K562 (cell line): Measurements from ENCODE around the gene ABR. TPM values are rescaled to one million over a fixed set of nuclear protein-coding genes. Genes with fewer than 3 reads are reported as not detected.

Experiments used
- ATAC-seq: fragments of 200-7000 bp; cut with Tn5 transposase; 3 replicates; pipeline ENCODE4 v1.9.1; 2020; ENCODE audit warnings: moderate library complexity
- BruUV-seq: library from RNA; stranded (reverse); fragments of 400-500 nt; replicated peaks from 2 replicates; lab custom pipeline; 2021; lab: Mats Ljungman, UMichigan
- CTCF ChIA-PET: fragments of 300-600 bp; formaldehyde crosslinking; extraction: SDS; loops from one replicate; lab custom pipeline; 2021; ENCODE audit warnings: low intra/inter-chr PET ratio; lab: Yijun Ruan, JAX
- POLR2A ChIA-PET: fragments of 300-600, 350-650 bp; sonication (Branson Sonifier 250); formaldehyde crosslinking; extraction: SDS; loops from one replicate; lab custom pipeline; 2021; ENCODE audit warnings: antibody characterized with exemption, inconsistent platforms; lab: Yijun Ruan, JAX
- DNase-seq, 4 experiments: peaks; one replicate each; pipeline versions ENCODE4 v3.0.0 to v3.0.0-alpha.2; 2011 to 2018; ENCODE audit warnings: low spot score in 3 of 4, mixed read lengths in 3 of 4; ENCODE audit errors: extremely low read depth in 1 of 4
- FAIRE-seq: peaks from 2 replicates; lab custom pipeline; 2011; peaks lifted over from hg19 to GRCh38; lab: Jason Lieb, UNC
- H2AFZ ChIP-seq: 2 replicates; pipeline ENCODE4 v1.6.0; 2011; ENCODE audit warnings: low read depth, low read length, control low read depth, inconsistent platforms
- H3K27ac ChIP-seq: fragments of 200-600 bp; 3 replicates; pipeline ENCODE4 v1.8.0; 2011; ENCODE audit warnings: low read depth, mild to moderate bottlenecking, control low read depth, inconsistent platforms, low read length, moderate library complexity, mixed read lengths; ENCODE audit errors: extremely low read depth
- H3K27me3 ChIP-seq, 2 experiments: fragments of 300-600 bp in 1 of 2; 2 replicates in 1 of 2; 3 replicates in 1 of 2; pipeline versions ENCODE4 v1.6.0 to v1.8.0; 2011; ENCODE audit warnings: inconsistent platforms in 2 of 2, low read length in 2 of 2, mild to moderate bottlenecking in 1 of 2, mixed read lengths in 1 of 2, moderate library complexity in 1 of 2; ENCODE audit not compliant: control insufficient read depth in 2 of 2, insufficient read depth in 2 of 2
- H3K36me3 ChIP-seq: fragments of 300-600 bp; 3 replicates; pipeline ENCODE4 v1.8.0; 2011; ENCODE audit warnings: mild to moderate bottlenecking, low read length, inconsistent platforms; ENCODE audit not compliant: control insufficient read depth, insufficient read depth
- H3K4me1 ChIP-seq, 2 experiments: fragments of 200-600 bp in 1 of 2; replicated peaks in 1 of 2; 2 replicates in 1 of 2; 3 replicates in 1 of 2; pipeline versions ENCODE4 v1.5.1 to v1.8.0; 2011; ENCODE audit warnings: inconsistent platforms in 2 of 2, low read length in 2 of 2, mild to moderate bottlenecking in 1 of 2, mixed read lengths in 1 of 2, moderate library complexity in 1 of 2; ENCODE audit not compliant: control insufficient read depth in 2 of 2, insufficient read depth in 2 of 2
- H3K4me2 ChIP-seq: 2 replicates; pipeline ENCODE4 v1.6.1; 2011; ENCODE audit warnings: low read length, control low read depth, inconsistent platforms, mixed read lengths; ENCODE audit not compliant: insufficient read depth
- H3K4me3 ChIP-seq: fragments of 200-600 bp; sonication (generic), shearing (Covaris generic); 2 replicates; pipeline ENCODE4 v1.5.1; 2016; ENCODE audit warnings: control low read depth, inconsistent platforms
- H3K79me2 ChIP-seq: fragments of 200-600 bp; 3 replicates; pipeline ENCODE4 v1.8.0; 2011; ENCODE audit warnings: low read length, inconsistent platforms; ENCODE audit not compliant: control insufficient read depth, insufficient read depth
- H3K9ac ChIP-seq, 2 experiments: 2 replicates each; pipeline versions ENCODE4 v1.6.0 to v1.6.1; 2011; ENCODE audit warnings: low read depth in 2 of 2, low read length in 2 of 2, control low read depth in 1 of 2, inconsistent platforms in 1 of 2, mild to moderate bottlenecking in 1 of 2, mixed read lengths in 1 of 2; ENCODE audit not compliant: insufficient read depth in 1 of 2
- H3K9me1 ChIP-seq: one replicate; pipeline ENCODE4 v1.6.0; 2011; ENCODE audit warnings: inconsistent platforms, mild to moderate bottlenecking, low read length, moderate library complexity; ENCODE audit not compliant: control insufficient read depth, insufficient read depth
- H3K9me3 ChIP-seq: replicated peaks from 2 replicates; pipeline ENCODE4 v1.5.1; 2011; ENCODE audit warnings: low read depth, low read length, inconsistent platforms; ENCODE audit not compliant: control insufficient read depth, insufficient read depth
- H4K20me1 ChIP-seq: replicated peaks from 2 replicates; pipeline ENCODE4 v1.6.1; 2011; ENCODE audit warnings: low read length, inconsistent platforms, mixed read lengths; ENCODE audit not compliant: control insufficient read depth, insufficient read depth
- BRF2 ChIP-seq: IDR thresholded peaks from 3 replicates; pipeline ENCODE4 v1.6.1; 2011; ENCODE audit warnings: borderline replicate concordance, mild to moderate bottlenecking; ENCODE audit not compliant: insufficient read length, insufficient read depth
- DDX20 ChIP-seq: fragments of 450-650 bp; IDR thresholded peaks from 2 replicates; pipeline ENCODE4 v1.6.1; 2016; ENCODE audit warnings: missing genetic modification characterization, low read depth, mild to moderate bottlenecking, missing compliant biosample characterization, moderate library complexity
- ETV1 ChIP-seq: fragments of 450-650 bp; conservative IDR thresholded peaks from 2 replicates; pipeline ENCODE4 v1.6.1; 2016; ENCODE audit warnings: missing genetic modification characterization, control low read depth, low read depth, missing compliant biosample characterization
- MYC ChIP-seq, 2 experiments: fragments of 250-450 bp in 1 of 2; sonication (Bioruptor Pico) in 1 of 2; IDR thresholded peaks; 2 replicates each; pipeline versions ENCODE4 v1.5.1 to v1.6.1; 2012 to 2021; ENCODE audit warnings: low read depth in 2 of 2, borderline replicate concordance in 1 of 2, improper control_type of control experiment in 1 of 2, low read length in 1 of 2, mild to moderate bottlenecking in 1 of 2, moderate library complexity in 1 of 2
- PCBP1 ChIP-seq: fragments of 200-400 bp; formaldehyde crosslinking; IDR thresholded peaks from 2 replicates; pipeline ENCODE4 v1.6.1; 2018; ENCODE audit warnings: mild to moderate bottlenecking, low read depth, low read length; ENCODE audit not compliant: poor library complexity, severe bottlenecking
- PRMT5 ChIP-seq: sonication (generic); formaldehyde crosslinking; IDR thresholded peaks from 2 replicates; pipeline ENCODE4 v1.5.0; 2020; ENCODE audit warnings: missing genetic modification reagents
- ZNF143 ChIP-seq: sonication (generic); formaldehyde crosslinking; IDR thresholded peaks from 2 replicates; pipeline ENCODE4 v1.9.0; 2022; ENCODE audit warnings: mild to moderate bottlenecking, missing genetic modification reagents
- ZNF764 ChIP-seq: fragments of 250-450 bp; sonication (Bioruptor Pico); IDR thresholded peaks from 2 replicates; pipeline ENCODE4 v1.4.0; 2020; ENCODE audit warnings: low read depth, mild to moderate bottlenecking, moderate library complexity
- WGBS: fragments of 100-300 bp; shearing (Covaris generic); methylation state at CpG from one replicate; pipeline ENCODE4 v1.1.6; 2016; ENCODE audit warnings: low coverage, mixed read lengths; ENCODE audit not compliant: insufficient coverage; ENCODE audit errors: missing lambda C conversion rate; 5-methylcytosine and 5-hydroxymethylcytosine counted together
- in situ Hi-C: fragments of 300-500 bp; cut with MboI; formaldehyde crosslinking; loops from 4 replicates; pipeline ENCODE4 v1.15.0; 2018; ENCODE audit warnings: inconsistent platforms, mixed read lengths
- intact Hi-C: fragments of 100-400 bp; cut with micrococcal nuclease; formaldehyde crosslinking; loops from 2 replicates; pipeline ENCODE4 v1.14.2; 2022
- polyA plus RNA-seq, 8 experiments: library from polyadenylated mRNA; depleted of rRNA in 4 of 8; stranded (reverse) in 5 of 8; unstranded in 3 of 8; fragments of >200 nt; fragmentation: Nextera tagmentation in 2 of 8; fragmentation: Illumina TruSeq in 1 of 8; extraction: Ambion mirVana in 2 of 8; extraction: Trizol in 1 of 8; gene quantifications; 2 replicates each; pipeline versions ENCODE4 v1.2.1 to v1.2.3, GENCODE V29; 2011 to 2014; ENCODE audit warnings: inconsistent platforms in 1 of 8, missing spikeins in 1 of 8
- total RNA-seq, 7 experiments: library from RNA; depleted of rRNA in 6 of 7; stranded (reverse); fragments of >200 nt in 6 of 7; fragmentation: Illumina TruSeq in 2 of 7; extraction: Trizol in 2 of 7; gene quantifications; 2 replicates each; pipeline versions ENCODE4 v1.2.1 to v1.2.3, GENCODE V29; 2011 to 2021; ENCODE audit warnings: low replicate concordance in 1 of 7

ABR gene
- total and polyA plus RNA-seq, 9 of the 15 experiments (the other 6 are each of a cell fraction or from before 2014, with no cell fraction given) = 0.07 to 1.6 (median 0.37) TPM; not detected in 1

GRCh38 chr17:1203967-1204291, 24.1 kb upstream of the ABR start:
- Histone ChIP-seq H3K9ac (no peak overlapping the region), H3K36me3 (no peaks in the 10 kb centered on the region), H4K20me1 (no peaks in the 10 kb centered on the region), H3K9me1 (no peaks in the 10 kb centered on the region), H3K4me1 (peaks cover 0 to 9% of the 10 kb centered on the region in 2 experiments; a peak in 2 of 5 replicates), H3K79me2 (no peaks in the 10 kb centered on the region), H3K27ac (no peak overlapping the region), H3K9me3 (no peaks in the 10 kb centered on the region), H3K27me3 (peaks cover 1 to 16% of the 10 kb centered on the region in 2 experiments; a peak in 2 of 5 replicates), H2AFZ (no peak overlapping the region), H3K4me3 (no peak overlapping the region), H3K4me2 (no peak overlapping the region)
- DNase-seq (no peak), ATAC-seq (no peak), FAIRE-seq (no peak)
- BruUV-seq = no TSS peak
- CTCF ChIA-PET = no interaction called here
- POLR2A ChIA-PET = no interaction called here
- 95% methylated on average over 14 of the region's 19 CpGs for WGBS
- intact Hi-C loops (no loop called here), in situ Hi-C loops (no loop called here)
- TF ChIP-seq DDX20 (tag) (no peak), ZNF764 (CRISPR knock-in tag) (no peak), PRMT5 (CRISPR knock-in tag) (no peak), BRF2 (no peak), MYC (IDR thresholded peaks at IDR 0.05; ENCODE audit: low read depth, low read length) (no peak), MYC (CRISPR knock-in tag; IDR thresholded peaks at IDR 0.05; ENCODE audit: borderline replicate concordance, low read depth) (no peak), PCBP1 (no peak), ETV1 (tag) (no peak), ZNF143 (no peak)
